Measurements from ENCODE around the gene RACGAP1. TPM values are rescaled to one million over a fixed set of nuclear protein-coding genes. Genes with fewer than 3 reads are reported as not detected.
A peak's percentile ranks its signal among the peaks of the same experiment; 100 is the strongest.

RACGAP1 gene
- total RNA-seq, 4 donors from 2014 or later, result 20.1 to 44.7 (median 33.6) TPM

DNA sequence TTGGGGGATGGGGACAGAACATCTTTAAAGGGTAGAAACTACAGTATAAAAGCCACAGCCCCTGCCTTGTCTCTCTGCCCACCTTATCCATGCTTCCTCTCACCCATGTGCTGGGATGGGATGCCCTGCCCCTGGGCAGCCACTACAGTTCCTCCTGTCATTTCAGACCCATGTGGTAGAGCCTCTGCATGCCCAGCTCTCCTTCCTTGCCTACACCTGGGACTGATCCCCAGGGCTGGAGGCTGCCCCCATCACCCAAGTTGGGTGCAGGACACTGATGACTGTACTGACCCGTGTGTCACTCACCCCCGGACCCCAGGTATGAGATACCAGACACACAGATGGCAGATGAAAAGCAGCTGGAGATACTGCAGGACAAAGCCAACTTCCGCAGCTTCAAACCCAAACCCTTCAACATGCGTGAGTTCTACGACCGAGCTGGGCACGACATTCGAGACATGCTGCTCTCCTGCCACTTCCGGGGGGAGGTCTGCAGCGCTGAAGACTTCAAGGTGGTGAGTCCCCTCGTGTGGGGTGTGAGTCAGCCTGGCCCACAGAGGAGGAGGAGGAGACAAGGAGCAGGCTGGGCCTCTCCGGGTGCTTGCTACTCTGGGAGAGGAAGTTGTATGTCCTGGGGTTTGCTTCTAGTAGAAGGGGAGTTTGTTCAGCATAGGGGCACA is 34.3 kb upstream of the RACGAP1 start:
- Histone ChIP-seq H3K27me3 (peaks cover 0 to 47% (median 0%) of the 10 kb centered on the region in 4 donors), H3K27ac (no peak overlapping the region), H3K36me3 (no peaks in the 10 kb centered on the region), H3K9me3 (no peaks in the 10 kb centered on the region), H3K4me3 (no peak overlapping the region), H3K4me1 (peaks cover 18 to 40% (median 21%) of the 10 kb centered on the region in 3 donors)
- WGBS, 2 donors, result 64 to 75% methylated on average over 10 to 12 of the region's 12 CpGs
- no peak for DNase-seq
- intact Hi-C loops (cut with DNase I), result loop anchor here (5.0 to 10.0 kb wide), 3 partner anchors 92 to 282 kb away; no protein-coding TSS in a partner anchor
- TF ChIP-seq POLR2A (IDR thresholded peaks at IDR 0.05), result no peak
- TF ChIP-seq, protein P1, sequence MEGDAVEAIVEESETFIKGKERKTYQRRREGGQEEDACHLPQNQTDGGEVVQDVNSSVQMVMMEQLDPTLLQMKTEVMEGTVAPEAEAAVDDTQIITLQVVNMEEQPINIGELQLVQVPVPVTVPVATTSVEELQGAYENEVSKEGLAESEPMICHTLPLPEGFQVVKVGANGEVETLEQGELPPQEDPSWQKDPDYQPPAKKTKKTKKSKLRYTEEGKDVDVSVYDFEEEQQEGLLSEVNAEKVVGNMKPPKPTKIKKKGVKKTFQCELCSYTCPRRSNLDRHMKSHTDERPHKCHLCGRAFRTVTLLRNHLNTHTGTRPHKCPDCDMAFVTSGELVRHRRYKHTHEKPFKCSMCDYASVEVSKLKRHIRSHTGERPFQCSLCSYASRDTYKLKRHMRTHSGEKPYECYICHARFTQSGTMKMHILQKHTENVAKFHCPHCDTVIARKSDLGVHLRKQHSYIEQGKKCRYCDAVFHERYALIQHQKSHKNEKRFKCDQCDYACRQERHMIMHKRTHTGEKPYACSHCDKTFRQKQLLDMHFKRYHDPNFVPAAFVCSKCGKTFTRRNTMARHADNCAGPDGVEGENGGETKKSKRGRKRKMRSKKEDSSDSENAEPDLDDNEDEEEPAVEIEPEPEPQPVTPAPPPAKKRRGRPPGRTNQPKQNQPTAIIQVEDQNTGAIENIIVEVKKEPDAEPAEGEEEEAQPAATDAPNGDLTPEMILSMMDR (IDR thresholded peaks at IDR 0.05), result no peak

DNA sequence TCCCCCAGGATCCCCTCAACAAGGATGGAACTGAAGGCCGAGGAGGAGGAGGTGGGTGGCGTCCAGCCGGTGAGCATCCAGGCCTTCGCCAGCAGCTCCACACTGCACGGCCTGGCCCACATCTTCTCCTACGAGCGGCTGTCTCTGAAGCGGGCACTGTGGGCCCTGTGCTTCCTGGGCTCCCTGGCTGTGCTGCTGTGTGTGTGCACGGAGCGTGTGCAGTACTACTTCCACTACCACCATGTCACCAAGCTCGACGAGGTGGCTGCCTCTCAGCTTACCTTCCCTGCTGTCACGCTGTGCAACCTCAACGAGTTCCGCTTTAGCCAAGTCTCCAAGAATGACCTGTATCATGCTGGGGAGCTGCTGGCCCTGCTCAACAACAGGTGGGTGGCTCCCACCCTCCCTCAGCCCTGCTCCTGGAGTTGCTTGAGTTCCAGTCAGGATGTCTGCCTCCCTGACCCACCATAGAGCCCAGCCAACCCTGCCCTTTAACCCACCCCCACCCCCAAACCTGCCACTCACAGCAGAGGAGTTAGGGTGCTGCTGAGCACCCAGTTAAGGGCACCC is 33.5 kb upstream of the RACGAP1 start:
- no peak for DNase-seq

DNA sequence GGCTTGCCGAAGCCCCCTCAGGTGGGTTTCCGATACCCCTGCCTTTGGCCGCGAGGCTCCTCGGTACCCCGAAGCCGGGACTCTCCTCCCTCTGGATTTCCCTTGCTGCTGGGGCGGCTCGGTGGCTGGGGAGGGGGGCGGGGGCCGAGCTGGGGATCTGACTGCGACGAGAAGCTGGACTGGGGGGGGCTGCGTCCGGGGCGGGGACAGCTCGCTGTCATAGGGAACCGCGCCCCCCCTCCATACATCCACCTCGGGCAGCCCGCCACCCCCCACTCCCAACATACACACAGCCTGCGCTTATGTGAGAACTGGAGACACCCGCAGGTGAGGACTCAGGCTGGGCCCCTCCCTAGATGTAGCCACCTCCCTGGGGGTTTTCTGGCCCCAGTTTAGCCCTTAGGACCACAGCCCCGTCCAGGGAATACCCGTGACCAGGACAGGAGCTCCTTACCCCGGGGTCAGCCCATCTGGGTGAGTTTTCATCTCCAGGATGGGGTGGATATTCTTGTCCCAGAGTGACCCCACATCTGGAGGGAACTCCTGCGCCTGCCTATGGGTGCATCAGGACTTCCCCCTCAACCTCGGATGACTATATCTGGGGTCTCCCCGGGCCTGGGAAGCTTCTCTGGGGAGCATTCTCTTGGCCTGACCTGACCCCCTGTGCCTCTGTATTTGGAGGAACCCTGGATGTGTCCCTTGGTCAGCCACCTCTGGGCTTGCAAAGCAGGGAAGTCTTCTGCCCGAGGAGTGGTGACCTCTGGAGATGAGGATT is 32.8 kb upstream of the RACGAP1 start:
- TF ChIP-seq, protein P1 (IDR thresholded peaks at IDR 0.05), result no peak
- TF ChIP-seq POLR2A (IDR thresholded peaks at IDR 0.05), result no peak
- Histone ChIP-seq H3K27me3 (peaks cover 0 to 52% (median 0%) of the 10 kb centered on the region in 4 donors), H3K4me3 (peak overlapping the region; percentile 55 to 75 (median 63)), H3K36me3 (no peaks in the 10 kb centered on the region), H3K9me3 (no peaks in the 10 kb centered on the region), H3K27ac (peak overlapping the region in 3 of 4 donors; percentile 29 to 71 (median 54)), H3K4me1 (peaks cover 18 to 40% (median 21%) of the 10 kb centered on the region in 3 donors)
- intact Hi-C loops (cut with DNase I), result loop anchor here (5.0 to 10.0 kb wide), 2 partner anchors 91 to 193 kb away; no protein-coding TSS in a partner anchor
- no peak for DNase-seq
- no CpG with 5 or more reads among the region's 30 CpGs for WGBS, 2 donors

More for the DNA sequence above, 33.5 kb upstream of the RACGAP1 start:
- intact Hi-C loops (cut with DNase I), result loop anchor here (5.0 to 10.0 kb wide), 2 partner anchors 92 to 194 kb away; no protein-coding TSS in a partner anchor
- WGBS, 2 donors, result 72 to 90% methylated on average over 15 of the region's 15 CpGs
- Histone ChIP-seq H3K27me3 (peaks cover 0 to 47% (median 0%) of the 10 kb centered on the region in 4 donors), H3K27ac (no peak overlapping the region), H3K4me3 (no peak overlapping the region), H3K36me3 (no peaks in the 10 kb centered on the region), H3K4me1 (peaks cover 18 to 40% (median 21%) of the 10 kb centered on the region in 3 donors), H3K9me3 (no peaks in the 10 kb centered on the region)
- TF ChIP-seq, protein P1 (IDR thresholded peaks at IDR 0.05), result no peak
- no peak for TF ChIP-seq POLR2A (IDR thresholded peaks at IDR 0.05)

DNA sequence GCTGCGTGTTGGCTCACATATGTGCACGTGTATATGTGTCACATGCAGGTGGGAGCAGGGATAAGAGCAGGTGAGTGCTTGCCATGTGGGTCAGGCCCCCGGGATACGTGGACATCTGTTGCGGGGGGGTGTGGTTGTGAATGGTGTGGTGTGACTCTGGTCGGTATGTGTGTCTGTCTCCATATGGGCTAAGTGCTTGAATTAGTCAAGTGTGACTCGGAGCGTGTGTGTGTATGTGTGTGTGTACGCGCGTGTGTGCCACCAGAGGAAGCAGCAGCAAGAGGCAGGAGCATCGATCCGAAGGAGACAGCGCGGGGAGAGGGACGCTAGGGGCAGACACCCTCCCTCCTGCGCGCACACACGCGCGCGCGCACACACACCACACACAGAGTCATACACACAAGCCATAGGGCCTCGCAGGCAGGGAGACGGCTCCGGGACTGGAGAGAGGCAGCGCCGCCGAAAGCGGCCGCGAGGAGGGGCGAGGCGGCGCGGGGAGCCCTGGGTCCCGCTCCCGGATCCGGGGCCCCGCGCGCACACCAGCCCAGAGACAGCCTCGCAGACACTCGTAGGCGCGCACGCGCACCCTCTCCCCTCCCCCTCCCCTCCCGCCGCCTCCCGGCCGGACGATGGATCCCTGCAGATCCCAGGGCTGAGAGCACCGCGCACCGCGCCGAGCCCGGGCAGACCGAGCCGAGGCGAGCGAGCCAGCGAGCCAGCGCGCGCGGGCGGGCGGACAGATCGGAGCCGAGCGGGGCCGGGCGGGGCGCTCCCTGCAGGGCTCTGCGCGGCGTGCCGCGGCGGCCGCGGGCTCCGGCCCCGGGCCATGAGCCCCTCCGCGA is 31.9 kb upstream of the RACGAP1 start, which contains the start of gene ASIC1:
ASIC1 (plus strand) TSS at position 597 of the 842 bp plus-strand sequence. CDS start 1,171 bp downstream, outside the sequence.
- H3K27me3 ChIP-seq, result peaks cover 0 to 59% (median 0%) of the 10 kb centered on the region in 4 donors
- intact Hi-C loops (cut with DNase I), result loop anchor here (5.0 to 10.0 kb wide), 2 partner anchors 90 to 192 kb away; no protein-coding TSS in a partner anchor
- 1 to 2% methylated on average over 10 to 18 of the region's 88 CpGs for WGBS, 2 donors
- peak within 1 kb of the TSS; percentile 55 to 75 (median 63) for H3K4me3 ChIP-seq
- no peaks in the 10 kb centered on the region for H3K9me3 ChIP-seq
- H3K4me1 ChIP-seq, result peaks cover 18 to 34% (median 21%) of the 10 kb centered on the region in 3 donors
- DNase-seq, result no peak
- peak within 1 kb of the TSS; percentile 29 to 71 (median 59) for H3K27ac ChIP-seq
- TF ChIP-seq, protein P1 (IDR thresholded peaks at IDR 0.05), result peak in 2 of 6 experiments; percentile 5 to 28
- TF ChIP-seq POLR2A (IDR thresholded peaks at IDR 0.05), result no peak
- no peaks in the 10 kb centered on the region for H3K36me3 ChIP-seq
